C4-2B (cell line): ENCODE data around the gene KRABD2.

ENCODE experiments used
- H3K27ac ChIP-seq: fragments of 450-650 bp; 2 replicates; pipeline ENCODE4 v1.5.1; 2017
- CTCF ChIP-seq: fragments of 450-650 bp; conservative IDR thresholded peaks from 2 replicates; pipeline ENCODE4 v1.5.1; 2017; ENCODE audit warnings: mild to moderate bottlenecking
- ZFX ChIP-seq: fragments of 450-650 bp; IDR thresholded peaks from 2 replicates; pipeline ENCODE4 v1.6.1; 2017

KRABD2 gene

GRCh38 chr17:8368193-8368592, 8.3 kb downstream of the KRABD2 start:
- no peak overlapping the region for H3K27ac ChIP-seq
- no peak for TF ChIP-seq ZFX
- no peak for TF ChIP-seq CTCF

GRCh38 chr17:8366231-8366630, 10.3 kb downstream of the KRABD2 start:
- TF ChIP-seq ZFX (no peak), CTCF (no peak)
- no peak overlapping the region for H3K27ac ChIP-seq

GRCh38 chr17:8365143-8365542, 11.4 kb downstream of the KRABD2 start:
- H3K27ac ChIP-seq = no peak overlapping the region
- TF ChIP-seq ZFX (no peak), CTCF (no peak)

GRCh38 chr17:8362651-8363332, 13.7 kb downstream of the KRABD2 start:
- TF ChIP-seq CTCF (no peak), ZFX (no peak)
- no peak overlapping the region for H3K27ac ChIP-seq

- TF ChIP-seq ZFX = no peak
- TF ChIP-seq CTCF = no peak
- peak overlapping the region; percentile 46; the same call in 1 of the 2 replicates for H3K27ac ChIP-seq
These were observed 15.8 kb downstream of the KRABD2 start for GRCh38 chr17:8360751-8361150.

GRCh38 chr17:8360260-8360659, 16.2 kb downstream of the KRABD2 start:
- TF ChIP-seq CTCF (no peak), ZFX (no peak)
- H3K27ac ChIP-seq = no peak overlapping the region

GRCh38 chr17:8359769-8360168, 16.7 kb downstream of the KRABD2 start:
- peak overlapping the region; percentile 52 for H3K27ac ChIP-seq
- TF ChIP-seq ZFX = no peak

GRCh38 chr17:8357910-8358309, 18.6 kb downstream of the KRABD2 start:
- no peak overlapping the region for H3K27ac ChIP-seq
- TF ChIP-seq ZFX (no peak), CTCF (no peak)
